Measurements from ENCODE around the gene EIF2S1.
"Not testable (repeated sequence)": the region's sequence is repeated elsewhere in the genome, so short reads cannot be mapped to it uniquely, and the experiment has no call there.

Gene EIF2S1

DNA sequence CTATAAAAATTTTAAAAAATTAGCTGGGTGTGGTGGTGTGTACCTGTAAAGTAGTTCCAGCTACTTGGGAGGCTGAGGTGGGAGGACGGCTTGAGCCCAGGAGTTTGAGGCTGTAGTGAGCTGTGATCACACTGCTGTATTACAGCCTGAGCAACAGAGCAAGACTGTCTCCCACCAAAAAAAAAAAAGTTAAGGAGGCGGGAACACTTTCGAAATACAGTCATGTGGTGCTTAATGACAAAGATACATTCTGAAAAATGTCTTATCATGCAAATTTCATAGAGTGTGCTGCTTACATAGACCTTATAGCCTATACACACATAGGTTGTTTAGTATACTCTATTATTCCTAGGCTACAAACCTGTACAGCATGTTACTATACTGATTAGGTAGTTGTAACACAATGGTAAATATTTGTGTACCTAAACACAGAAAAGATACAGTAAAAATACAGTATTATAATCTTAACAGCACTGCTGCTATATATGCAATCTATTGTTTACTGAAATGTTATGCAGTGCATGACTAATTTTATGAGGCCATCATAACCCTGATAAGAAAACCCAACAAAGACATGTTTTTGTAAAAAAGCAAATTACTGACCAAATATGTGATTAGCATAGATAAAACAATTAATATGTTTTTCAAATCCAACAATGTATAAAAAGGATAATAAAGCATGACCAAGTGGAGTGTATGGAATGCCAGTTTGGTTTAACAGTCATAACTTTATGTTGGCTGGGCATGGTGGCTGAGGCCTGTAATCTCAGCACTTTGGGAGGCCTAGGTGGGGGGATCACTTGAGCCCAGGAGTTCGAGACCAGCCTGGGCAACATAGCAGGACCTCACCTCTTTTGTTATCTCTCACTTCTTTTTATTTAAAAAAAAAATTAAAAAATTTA lies 11.4 kb downstream of the EIF2S1 start:
- DNase-seq (ENCODE audit: low read depth in 2 of 2), result no peak

- DNase-seq (ENCODE audit: low read depth in 2 of 2), result no peak
These were observed 12.7 kb downstream of the EIF2S1 start for GRCh38 chr14:67372833-67373232.

- no peak for DNase-seq (ENCODE audit: low read depth in 2 of 2)
These were observed 13.2 kb downstream of the EIF2S1 start for GRCh38 chr14:67373347-67373746.

DNA sequence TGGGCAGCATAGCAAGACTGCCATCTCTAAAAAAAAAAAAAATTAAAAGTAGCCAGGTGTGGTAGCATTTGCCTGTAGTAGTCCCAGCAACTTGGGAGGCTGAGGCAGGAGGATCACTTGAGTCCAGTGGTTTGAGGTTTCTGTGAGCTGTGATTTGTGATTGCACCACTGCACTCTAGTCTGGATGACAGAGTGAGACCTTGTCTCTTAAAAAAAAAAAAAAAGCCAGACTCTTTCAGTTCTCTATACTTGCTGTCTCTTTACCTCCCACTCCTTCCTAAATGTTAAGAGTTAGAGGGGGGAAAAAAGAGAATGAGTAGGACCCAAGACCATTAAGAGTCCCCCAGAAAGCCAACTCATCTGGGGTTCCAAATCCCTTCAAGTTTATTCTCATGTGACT lies 17.8 kb downstream of the EIF2S1 start:
- no peak for DNase-seq (ENCODE audit: low read depth in 2 of 2)

DNA sequence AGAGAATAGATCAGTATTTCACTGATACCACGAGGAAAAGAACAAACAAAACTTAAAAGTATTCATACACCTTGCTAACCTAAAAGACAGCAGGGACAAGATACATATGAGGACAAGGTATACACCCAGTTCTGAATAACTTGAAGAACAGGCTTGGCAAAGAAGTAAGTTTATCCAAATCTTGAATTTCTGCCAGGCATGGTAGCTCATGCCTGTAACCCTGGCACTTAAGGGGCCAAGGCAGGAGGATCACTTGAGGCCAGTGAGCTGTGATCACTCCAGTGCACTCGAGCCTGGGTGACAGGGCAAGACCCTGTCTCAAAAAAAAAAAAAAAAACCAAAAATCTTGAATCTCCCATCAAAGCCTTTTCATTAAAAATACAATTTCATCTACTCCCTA lies 25.0 kb downstream of the EIF2S1 start:
- no peak for DNase-seq (ENCODE audit: low read depth in 2 of 2)

DNA sequence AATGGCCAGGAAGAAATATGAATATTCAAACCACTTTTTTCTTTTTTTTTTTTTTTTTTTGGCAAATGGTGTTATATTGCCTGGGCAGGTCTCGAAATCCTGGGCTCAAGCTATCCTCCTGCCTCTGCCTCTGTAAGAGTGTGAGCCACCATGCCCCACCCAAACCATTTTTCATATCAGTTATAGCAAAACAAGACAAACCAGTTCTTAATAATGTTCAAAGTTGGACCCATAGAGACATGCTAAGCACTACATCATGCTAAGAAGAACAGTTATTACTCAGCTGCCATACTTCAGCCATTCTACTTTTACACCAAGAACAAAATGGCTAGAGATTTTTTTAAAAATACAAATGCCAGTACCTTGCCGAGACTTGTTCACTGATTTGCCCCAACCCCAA lies 25.5 kb downstream of the EIF2S1 start:
- DNase-seq (ENCODE audit: low read depth in 2 of 2), result no peak

DNA sequence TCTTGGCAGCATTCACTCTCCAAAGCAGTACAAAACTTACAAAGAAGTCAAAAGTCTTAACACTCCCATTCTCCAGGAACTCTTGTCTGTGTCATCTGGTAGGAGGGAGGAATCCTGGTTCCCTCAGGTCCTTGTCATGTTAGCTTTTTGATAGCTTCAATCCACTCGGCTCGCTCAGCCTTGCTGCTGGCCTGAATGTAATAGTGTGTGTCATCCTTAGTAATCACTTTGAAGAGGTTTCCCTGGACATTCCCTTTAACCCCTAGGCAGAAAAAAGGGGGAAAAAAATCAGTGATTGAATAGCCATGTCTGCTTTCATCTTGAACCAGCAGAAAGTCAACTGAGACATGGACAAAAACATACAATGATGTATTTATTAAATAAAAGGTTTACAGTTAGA lies 27.1 kb downstream of the EIF2S1 start:
- DNase-seq (ENCODE audit: low read depth in 2 of 2), result no peak

GRCh38 chr14:67389275-67389674 lies 29.1 kb downstream of the EIF2S1 start:
- no peak for DNase-seq (ENCODE audit: low read depth in 2 of 2)

DNA sequence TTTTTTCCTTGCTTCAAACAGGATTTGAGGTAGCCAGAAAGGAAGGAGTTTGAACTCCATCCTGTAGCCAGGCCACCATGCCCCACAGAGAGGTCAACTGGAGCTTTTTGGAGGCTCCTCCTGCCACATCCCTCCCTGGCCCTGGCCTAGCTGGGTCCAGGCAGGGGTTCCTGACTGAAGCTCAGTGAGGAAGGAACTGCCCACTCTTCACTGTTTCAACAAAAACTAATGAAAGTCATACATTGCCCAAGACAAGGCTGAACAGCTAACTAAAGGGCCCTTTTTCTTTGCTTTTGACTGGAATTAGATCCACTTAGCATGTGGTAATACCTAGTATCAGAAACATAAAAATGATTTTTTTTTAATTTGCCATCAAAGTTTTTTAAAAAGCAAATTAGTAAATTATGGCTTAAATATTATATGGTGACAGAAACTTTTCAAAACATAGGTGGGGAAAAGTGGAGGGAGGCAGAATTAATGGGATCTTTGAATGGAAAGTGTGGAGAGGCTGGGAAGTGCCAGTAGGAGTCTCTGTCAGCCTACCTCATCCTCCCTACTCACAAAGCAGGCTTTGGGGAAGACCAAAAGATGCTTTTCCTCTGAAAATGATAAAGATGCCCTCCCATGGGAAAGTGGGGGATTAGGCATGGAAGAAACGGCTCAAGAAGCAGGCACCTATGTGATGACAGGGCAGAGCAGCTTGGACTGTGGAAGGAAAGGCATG lies 29.8 kb downstream of the EIF2S1 start:
- DNase-seq (ENCODE audit: low read depth in 2 of 2), result no peak

DNA sequence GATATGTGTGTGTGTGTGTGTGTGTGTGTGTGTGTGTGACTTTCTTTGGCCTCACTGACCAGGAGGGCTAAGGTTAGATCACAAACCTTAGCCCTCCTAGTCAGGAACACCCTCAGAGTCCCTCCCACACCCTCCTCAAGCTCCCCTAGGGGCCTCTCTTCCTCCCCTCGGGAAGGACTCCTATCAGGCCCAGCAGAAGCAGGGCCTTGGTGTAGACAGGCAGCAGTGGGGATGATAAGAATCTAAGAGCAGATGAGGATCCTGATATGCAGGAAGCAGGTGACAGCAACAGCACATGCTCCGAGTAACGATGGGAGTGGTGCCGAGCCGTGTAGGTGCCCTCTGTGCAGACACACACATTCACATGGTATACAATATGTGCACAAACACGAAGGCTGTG lies 31.1 kb downstream of the EIF2S1 start:
- DNase-seq (ENCODE audit: low read depth in 2 of 2), result no peak

DNA sequence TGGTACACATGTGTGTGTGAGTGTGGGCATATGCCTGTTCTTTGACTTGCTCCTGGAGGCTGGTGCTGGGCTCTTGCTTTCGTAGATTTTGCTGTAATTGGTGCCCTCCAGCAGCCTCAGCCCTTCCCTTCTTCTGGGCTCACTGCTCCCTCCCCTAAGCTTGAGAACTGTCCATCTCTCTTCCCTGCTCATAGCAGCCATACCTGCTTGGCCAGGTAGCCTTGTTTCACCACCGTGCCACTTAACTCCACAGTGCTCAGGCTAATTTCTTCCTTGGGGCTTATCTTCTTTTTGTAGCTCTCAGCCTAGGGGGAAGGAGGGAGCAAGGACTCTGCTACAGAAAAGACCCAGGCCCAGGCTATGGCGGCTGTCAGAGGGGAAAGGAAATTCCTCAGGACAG lies 32.0 kb downstream of the EIF2S1 start:
- no peak for DNase-seq (ENCODE audit: low read depth in 2 of 2)

DNA sequence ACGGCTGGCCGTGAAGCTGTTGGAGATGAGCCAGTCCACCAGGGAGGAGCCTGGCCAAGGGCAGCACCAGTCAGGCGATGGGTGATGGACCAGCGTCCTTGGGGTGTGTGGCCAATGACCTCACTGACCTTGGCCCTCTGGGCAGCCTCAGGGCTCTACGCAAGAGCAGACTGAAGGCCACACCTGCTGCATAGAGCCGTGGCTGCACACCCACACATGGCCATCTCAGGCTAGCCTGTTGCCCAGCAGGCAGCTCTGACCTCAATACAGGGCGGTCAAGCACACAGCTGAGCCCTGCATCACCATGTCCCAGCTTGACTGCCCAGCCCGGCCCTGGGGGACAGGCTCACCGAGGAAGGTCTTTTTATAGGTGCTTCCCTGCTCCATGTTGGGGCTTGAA lies 32.7 kb downstream of the EIF2S1 start:
- DNase-seq (ENCODE audit: low read depth in 2 of 2), result no peak

- DNase-seq (ENCODE audit: low read depth in 2 of 2), result no peak
These were observed 33.6 kb downstream of the EIF2S1 start for GRCh38 chr14:67393689-67394088.

DNA sequence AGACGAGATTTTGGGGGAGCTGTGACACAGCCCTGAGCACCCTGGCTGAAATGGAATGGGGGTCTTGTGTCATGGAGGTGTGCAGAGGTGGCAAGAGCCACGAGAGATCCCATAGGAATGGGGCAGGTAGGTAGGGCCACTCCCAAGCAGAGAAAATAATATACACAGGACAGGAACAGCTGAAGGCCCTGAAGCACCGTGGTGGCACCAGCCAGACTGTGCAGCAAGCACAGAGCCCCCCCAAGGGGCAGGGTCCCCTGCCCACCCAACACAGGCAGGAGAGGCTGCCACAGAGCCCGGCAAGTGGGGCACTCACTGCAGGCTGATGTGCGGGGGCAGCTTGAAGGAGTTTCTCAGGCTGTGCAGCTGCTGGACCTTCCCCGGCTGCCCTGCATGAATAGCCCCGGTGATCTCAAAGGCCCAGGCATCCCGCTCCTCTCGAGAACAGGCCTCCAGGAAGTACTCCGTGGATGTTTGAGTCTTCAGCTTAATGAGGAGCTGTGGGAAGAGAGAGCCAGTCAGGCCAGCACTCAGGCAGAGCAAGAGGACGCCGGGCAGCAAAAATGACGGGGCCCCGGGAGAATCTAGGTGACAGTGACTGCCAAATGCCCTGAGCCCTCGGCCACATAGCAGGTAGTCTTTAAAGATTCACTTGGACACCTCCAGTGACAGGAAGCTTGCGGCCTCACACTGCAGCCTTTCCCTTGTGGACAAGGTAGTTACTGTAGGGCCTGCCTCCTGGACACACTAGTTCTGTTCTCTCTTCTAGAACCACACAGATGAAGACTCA lies 35.2 kb downstream of the EIF2S1 start:
- no peak for DNase-seq (ENCODE audit: low read depth in 2 of 2)

DNA sequence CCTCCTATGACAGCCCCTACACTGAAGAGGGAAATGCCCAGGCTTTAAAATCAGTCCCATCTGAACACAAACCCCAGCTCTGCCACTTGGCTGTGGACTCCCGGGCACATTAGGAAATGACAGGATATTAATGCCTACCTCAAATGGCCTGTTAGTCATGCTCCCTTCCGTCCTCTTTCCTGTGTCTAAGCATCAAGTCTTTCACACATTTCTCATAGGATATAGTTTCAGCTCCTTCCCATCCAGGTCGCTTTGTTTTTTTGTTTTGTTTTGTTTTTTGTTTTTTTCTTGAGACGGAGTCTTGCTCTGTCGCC lies 35.7 kb downstream of the EIF2S1 start:
- no peak for DNase-seq (ENCODE audit: low read depth in 2 of 2)

DNA sequence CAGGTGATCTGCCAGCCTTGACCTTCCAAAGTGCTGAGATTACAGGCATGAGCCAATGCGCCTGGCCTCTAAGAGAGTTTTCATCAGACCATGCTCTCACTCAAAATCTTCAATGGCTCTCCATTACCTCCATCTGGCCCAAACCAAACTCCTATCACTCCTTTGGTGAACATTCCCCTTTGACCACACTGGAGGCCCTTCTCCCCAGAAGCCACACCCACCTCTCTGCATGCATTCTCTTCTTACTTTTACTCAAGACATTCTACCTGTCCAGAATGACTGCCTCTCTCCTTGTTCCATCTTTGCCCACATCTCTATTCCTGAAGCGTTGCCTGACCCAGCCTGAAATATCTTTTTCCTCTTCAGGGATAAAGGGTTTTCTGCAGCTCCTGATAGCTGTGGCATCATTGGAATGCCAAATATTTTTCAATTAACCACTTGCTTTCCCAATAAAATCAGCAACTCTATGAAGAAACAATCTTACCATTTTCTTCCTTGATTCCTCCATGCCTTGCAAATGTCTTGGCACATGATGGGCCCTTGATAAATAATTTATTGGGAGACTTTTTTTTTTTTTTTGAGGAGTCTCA lies 36.3 kb downstream of the EIF2S1 start:
- no peak for DNase-seq (ENCODE audit: low read depth in 2 of 2)

DNA sequence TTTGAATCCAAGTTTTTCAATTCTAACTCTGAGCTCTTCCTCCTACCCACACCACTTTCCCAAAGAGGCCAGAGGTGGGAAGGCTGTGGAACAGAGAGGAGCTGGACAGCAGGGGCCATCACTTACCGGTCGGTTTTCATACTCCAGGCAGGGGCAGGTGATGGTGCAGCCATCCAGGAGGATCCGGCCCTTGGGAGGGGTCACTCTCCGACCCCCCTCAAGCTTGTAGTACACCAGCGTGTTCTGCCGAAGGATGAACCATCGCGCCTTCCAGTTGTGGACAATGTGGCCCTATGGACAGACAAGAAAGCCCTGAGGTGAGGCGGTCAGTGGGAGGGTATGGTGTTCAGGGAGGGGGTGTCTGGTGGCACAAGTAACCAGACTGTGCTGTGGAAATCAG lies 37.4 kb downstream of the EIF2S1 start:
- DNase-seq (ENCODE audit: low read depth in 2 of 2), result no peak

DNA sequence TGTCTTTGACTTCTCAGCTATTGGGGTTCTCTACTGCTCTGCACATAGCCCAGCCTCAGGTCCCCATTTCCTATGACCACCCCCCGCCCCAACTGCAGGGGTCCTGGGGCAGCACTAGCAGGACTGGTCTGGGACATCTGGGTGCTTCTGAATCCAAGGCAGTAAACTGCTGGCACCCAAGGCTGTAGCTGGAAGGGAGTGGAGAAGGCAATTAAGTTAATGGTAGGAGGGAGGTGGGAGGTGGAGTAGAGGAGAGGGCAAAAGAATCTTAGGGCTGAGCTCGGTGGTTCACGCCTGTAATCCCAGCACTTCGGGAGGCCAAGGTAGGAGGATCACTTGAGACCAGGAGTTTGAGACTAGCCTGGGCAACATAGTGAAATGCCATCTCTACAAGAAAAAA lies 40.3 kb downstream of the EIF2S1 start:
- no peak for DNase-seq (ENCODE audit: low read depth in 2 of 2)

DNA sequence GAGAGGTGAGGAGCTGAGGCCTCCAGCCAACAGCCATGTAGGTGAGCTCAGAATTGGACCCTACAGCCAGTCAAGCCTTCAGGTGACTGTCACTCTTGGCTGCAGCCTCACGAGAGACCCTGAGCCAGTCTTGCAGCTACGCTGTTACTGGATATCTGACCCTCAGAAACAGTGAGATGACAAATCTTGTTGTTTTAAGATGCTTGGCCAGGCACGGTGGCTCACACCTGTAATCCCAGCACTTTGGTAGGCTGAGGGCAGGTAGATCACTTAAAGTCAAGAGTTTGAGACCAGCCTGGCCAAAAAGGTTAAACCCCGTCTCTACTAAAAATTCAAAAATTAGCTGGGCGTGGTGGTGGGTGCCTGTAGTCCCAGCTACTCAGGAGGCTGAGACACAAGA lies 45.6 kb downstream of the EIF2S1 start:
- DNase-seq (ENCODE audit: low read depth in 2 of 2), result no peak

DNA sequence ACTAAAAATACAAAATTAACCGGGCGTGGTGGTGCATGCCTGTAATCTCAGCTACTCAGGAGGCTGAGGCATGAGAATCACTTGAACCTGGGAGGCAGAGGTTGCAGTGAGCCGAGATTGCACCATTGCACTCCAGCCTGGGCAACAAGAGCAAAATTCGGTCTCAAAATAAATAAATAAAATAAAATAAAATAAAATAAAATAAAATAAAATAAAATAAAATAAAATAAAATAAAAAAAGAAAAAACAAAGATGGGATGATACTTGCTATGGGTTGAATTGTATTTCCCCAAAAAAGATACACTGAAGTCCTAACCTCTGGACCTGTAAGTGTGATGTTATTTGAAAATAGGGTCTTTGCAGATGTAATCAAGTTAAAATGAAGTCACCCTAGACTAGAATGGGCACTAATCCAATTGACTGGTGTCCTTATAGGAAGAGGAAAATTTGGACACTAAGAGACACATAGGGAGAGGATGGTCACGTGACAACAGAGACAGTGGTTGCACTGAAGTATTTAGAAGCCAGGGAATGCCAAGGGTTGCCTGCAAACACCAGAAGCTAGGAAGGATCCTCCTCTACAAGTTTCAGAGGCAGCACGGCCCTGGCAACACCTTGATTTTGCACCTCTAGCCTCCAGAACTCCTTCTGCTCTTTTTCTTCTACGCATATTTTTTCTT lies 48.1 kb downstream of the EIF2S1 start:
- DNase-seq (ENCODE audit: low read depth in 2 of 2), result not testable (repeated sequence)

GRCh38 chr14:67409461-67409860 lies 49.3 kb downstream of the EIF2S1 start:
- no peak for DNase-seq (ENCODE audit: low read depth in 2 of 2)

GRCh38 chr14:67410313-67410712 lies 50.2 kb downstream of the EIF2S1 start:
- no peak for DNase-seq (ENCODE audit: low read depth in 2 of 2)
